Astrocyte (in vitro differentiated cells and primary cell): ENCODE results near the gene MALAT1.

Experiments used
- EZH2 ChIP-seq: IDR thresholded peaks from 2 replicates; pipeline ENCODE4 v1.6.1; 2012; ENCODE audit warnings: mild to moderate bottlenecking, low read length, inconsistent platforms; ENCODE audit not compliant: insufficient read depth
- TF ChIP-seq, protein P1 (sequence below): IDR thresholded peaks from 2 replicates; pipeline ENCODE4 v1.5.1; 2011; ENCODE audit warnings: low read depth, mild to moderate bottlenecking, inconsistent platforms, low read length, moderate library complexity; ENCODE audit not compliant: insufficient read depth

DNA sequence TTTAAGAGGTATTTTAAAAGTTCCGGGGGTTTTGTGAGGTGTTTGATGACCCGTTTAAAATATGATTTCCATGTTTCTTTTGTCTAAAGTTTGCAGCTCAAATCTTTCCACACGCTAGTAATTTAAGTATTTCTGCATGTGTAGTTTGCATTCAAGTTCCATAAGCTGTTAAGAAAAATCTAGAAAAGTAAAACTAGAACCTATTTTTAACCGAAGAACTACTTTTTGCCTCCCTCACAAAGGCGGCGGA lies 193 bp upstream of the MALAT1 start:
- TF ChIP-seq, protein P1, sequence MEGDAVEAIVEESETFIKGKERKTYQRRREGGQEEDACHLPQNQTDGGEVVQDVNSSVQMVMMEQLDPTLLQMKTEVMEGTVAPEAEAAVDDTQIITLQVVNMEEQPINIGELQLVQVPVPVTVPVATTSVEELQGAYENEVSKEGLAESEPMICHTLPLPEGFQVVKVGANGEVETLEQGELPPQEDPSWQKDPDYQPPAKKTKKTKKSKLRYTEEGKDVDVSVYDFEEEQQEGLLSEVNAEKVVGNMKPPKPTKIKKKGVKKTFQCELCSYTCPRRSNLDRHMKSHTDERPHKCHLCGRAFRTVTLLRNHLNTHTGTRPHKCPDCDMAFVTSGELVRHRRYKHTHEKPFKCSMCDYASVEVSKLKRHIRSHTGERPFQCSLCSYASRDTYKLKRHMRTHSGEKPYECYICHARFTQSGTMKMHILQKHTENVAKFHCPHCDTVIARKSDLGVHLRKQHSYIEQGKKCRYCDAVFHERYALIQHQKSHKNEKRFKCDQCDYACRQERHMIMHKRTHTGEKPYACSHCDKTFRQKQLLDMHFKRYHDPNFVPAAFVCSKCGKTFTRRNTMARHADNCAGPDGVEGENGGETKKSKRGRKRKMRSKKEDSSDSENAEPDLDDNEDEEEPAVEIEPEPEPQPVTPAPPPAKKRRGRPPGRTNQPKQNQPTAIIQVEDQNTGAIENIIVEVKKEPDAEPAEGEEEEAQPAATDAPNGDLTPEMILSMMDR = no peak
- no peak for TF ChIP-seq EZH2
